Gastrocnemius medialis (tissue), 4 donors: ENCODE measurements around the gene TTC32.

Experiments used
- CTCF ChIP-seq, 5 experiments: fragments of 450-650 bp in 3 of 5; fragments of 200-600 bp in 2 of 5; sonication (generic) in 2 of 5; IDR thresholded peaks in 4 of 5; conservative IDR thresholded peaks in 1 of 5; 1 replicate in 4 of 5; 2 replicates in 1 of 5; pipeline ENCODE4 v1.5.1; 2016 to 2019; ENCODE audit warnings: antibody characterized with exemption in 5 of 5, mild to moderate bottlenecking in 3 of 5, moderate library complexity in 3 of 5
- POLR2A ChIP-seq, 2 donors: fragments of 450-650 bp; IDR thresholded peaks; one replicate each; pipeline ENCODE4 v1.6.1; 2017; ENCODE audit warnings: antibody characterized with exemption in 2 of 2, mild to moderate bottlenecking in 2 of 2, moderate library complexity in 2 of 2

GRCh38 chr2:19936203-19936602, 34.4 kb upstream of the TTC32 start:
- no peak for TF ChIP-seq CTCF (IDR thresholded peaks at IDR 0.05 in 4 of 5, conservative IDR thresholded peaks at IDR 0.05 in 1 of 5)
- TF ChIP-seq POLR2A (IDR thresholded peaks at IDR 0.05) = no peak
